ENCODE results near the gene TFAM.
"Not testable (repeated sequence)": the region's sequence is repeated elsewhere in the genome, so short reads cannot be mapped to it uniquely, and the experiment has no call there.

Gene TFAM

GRCh38 chr10:58373442-58373827, 11.8 kb upstream of the TFAM start:
- no peak for DNase-seq

GRCh38 chr10:58382489-58382995, 2.7 kb upstream of the TFAM start:
- DNase-seq, result no peak

- no peak for DNase-seq
These were observed 1.1 kb upstream of the TFAM start for GRCh38 chr10:58384095-58384494.

- no peak for DNase-seq
These were observed 639 bp upstream of the TFAM start for GRCh38 chr10:58384544-58384998.

GRCh38 chr10:58385784-58386112, 538 bp downstream of the TFAM start:
- peak; percentile 36 for DNase-seq

GRCh38 chr10:58389024-58389423, 3.8 kb downstream of the TFAM start:
- DNase-seq, result no peak

- no peak for DNase-seq
These were observed 8.1 kb downstream of the TFAM start for GRCh38 chr10:58393317-58393716.

GRCh38 chr10:58394471-58394870, 9.3 kb downstream of the TFAM start:
- DNase-seq, result no peak

GRCh38 chr10:58396057-58396456, 10.8 kb downstream of the TFAM start:
- DNase-seq, result no peak

GRCh38 chr10:58397830-58398229, 12.6 kb downstream of the TFAM start:
- DNase-seq, result no peak

GRCh38 chr10:58399410-58399809, 14.2 kb downstream of the TFAM start:
- DNase-seq, result no peak

GRCh38 chr10:58400609-58401008, 15.4 kb downstream of the TFAM start:
- DNase-seq, result no peak

- no peak for DNase-seq
These were observed 18.8 kb downstream of the TFAM start for GRCh38 chr10:58404001-58404400.

GRCh38 chr10:58409956-58410610, 24.9 kb downstream of the TFAM start:
- no peak for DNase-seq

- DNase-seq, result no peak
These were observed 27.3 kb downstream of the TFAM start for GRCh38 chr10:58412502-58412961.

GRCh38 chr10:58414270-58415041, 29.2 kb downstream of the TFAM start:
- DNase-seq, result no peak

- no peak for DNase-seq
These were observed 30.5 kb downstream of the TFAM start for GRCh38 chr10:58415757-58416156.

- DNase-seq, result not testable (repeated sequence)
These were observed 32.7 kb downstream of the TFAM start for GRCh38 chr10:58417902-58418301.

GRCh38 chr10:58424176-58424575, 39.0 kb downstream of the TFAM start:
- DNase-seq, result no peak

- DNase-seq, result not testable (repeated sequence)
These were observed 43.2 kb downstream of the TFAM start for GRCh38 chr10:58428436-58428835.

- DNase-seq, result no peak
These were observed 46.7 kb downstream of the TFAM start for GRCh38 chr10:58431903-58432302.

- no peak for DNase-seq
These were observed 47.9 kb downstream of the TFAM start for GRCh38 chr10:58433066-58433465.

- DNase-seq, result no peak
These were observed 48.4 kb downstream of the TFAM start for GRCh38 chr10:58433571-58433970.

GRCh38 chr10:58435297-58435985, 50.2 kb downstream of the TFAM start:
- DNase-seq, result no peak

All from activated CD4-positive, CD25-positive, alpha-beta regulatory T cell treated with anti-CD3 and anti-CD28 coated beads, Interleukin-2, amount 50 U/mL, for 72 hours (primary cell).